K562 (cell line): ENCODE measurements around the gene YTHDF1. TPM values are rescaled to one million over a fixed set of nuclear protein-coding genes. Genes with fewer than 3 reads are reported as not detected.
"Not testable (repeated sequence)": the region's sequence is repeated elsewhere in the genome, so short reads cannot be mapped to it uniquely, and the experiment has no call there.

Source experiments
- ATAC-seq: fragments of 200-7000 bp; cut with Tn5 transposase; 3 replicates; pipeline ENCODE4 v1.9.1; 2020; ENCODE audit warnings: moderate library complexity
- BruUV-seq: library from RNA; stranded (reverse); fragments of 400-500 nt; replicated peaks from 2 replicates; lab custom pipeline; 2021; lab: Mats Ljungman, UMichigan
- CTCF ChIA-PET: fragments of 300-600 bp; formaldehyde crosslinking; extraction: SDS; loops from one replicate; lab custom pipeline; 2021; ENCODE audit warnings: low intra/inter-chr PET ratio; lab: Yijun Ruan, JAX
- POLR2A ChIA-PET: fragments of 300-600, 350-650 bp; sonication (Branson Sonifier 250); formaldehyde crosslinking; extraction: SDS; loops from one replicate; lab custom pipeline; 2021; ENCODE audit warnings: antibody characterized with exemption, inconsistent platforms; lab: Yijun Ruan, JAX
- DNase-seq, 4 experiments: peaks; one replicate each; pipeline versions ENCODE4 v3.0.0 to v3.0.0-alpha.2; 2011 to 2018; ENCODE audit warnings: low spot score in 3 of 4, mixed read lengths in 3 of 4; ENCODE audit errors: extremely low read depth in 1 of 4
- FAIRE-seq: peaks from 2 replicates; lab custom pipeline; 2011; peaks lifted over from hg19 to GRCh38; lab: Jason Lieb, UNC
- H2AFZ ChIP-seq: 2 replicates; pipeline ENCODE4 v1.6.0; 2011; ENCODE audit warnings: low read depth, low read length, control low read depth, inconsistent platforms
- H3K27ac ChIP-seq: fragments of 200-600 bp; 3 replicates; pipeline ENCODE4 v1.8.0; 2011; ENCODE audit warnings: low read depth, mild to moderate bottlenecking, control low read depth, inconsistent platforms, low read length, moderate library complexity, mixed read lengths; ENCODE audit errors: extremely low read depth
- H3K27me3 ChIP-seq, 2 experiments: fragments of 300-600 bp in 1 of 2; 2 replicates in 1 of 2; 3 replicates in 1 of 2; pipeline versions ENCODE4 v1.6.0 to v1.8.0; 2011; ENCODE audit warnings: inconsistent platforms in 2 of 2, low read length in 2 of 2, mild to moderate bottlenecking in 1 of 2, mixed read lengths in 1 of 2, moderate library complexity in 1 of 2; ENCODE audit not compliant: control insufficient read depth in 2 of 2, insufficient read depth in 2 of 2
- H3K36me3 ChIP-seq: fragments of 300-600 bp; 3 replicates; pipeline ENCODE4 v1.8.0; 2011; ENCODE audit warnings: mild to moderate bottlenecking, low read length, inconsistent platforms; ENCODE audit not compliant: control insufficient read depth, insufficient read depth
- H3K4me1 ChIP-seq, 2 experiments: fragments of 200-600 bp in 1 of 2; replicated peaks in 1 of 2; 2 replicates in 1 of 2; 3 replicates in 1 of 2; pipeline versions ENCODE4 v1.5.1 to v1.8.0; 2011; ENCODE audit warnings: inconsistent platforms in 2 of 2, low read length in 2 of 2, mild to moderate bottlenecking in 1 of 2, mixed read lengths in 1 of 2, moderate library complexity in 1 of 2; ENCODE audit not compliant: control insufficient read depth in 2 of 2, insufficient read depth in 2 of 2
- H3K4me2 ChIP-seq: 2 replicates; pipeline ENCODE4 v1.6.1; 2011; ENCODE audit warnings: low read length, control low read depth, inconsistent platforms, mixed read lengths; ENCODE audit not compliant: insufficient read depth
- H3K4me3 ChIP-seq: fragments of 200-600 bp; sonication (generic), shearing (Covaris generic); 2 replicates; pipeline ENCODE4 v1.5.1; 2016; ENCODE audit warnings: control low read depth, inconsistent platforms
- H3K79me2 ChIP-seq: fragments of 200-600 bp; 3 replicates; pipeline ENCODE4 v1.8.0; 2011; ENCODE audit warnings: low read length, inconsistent platforms; ENCODE audit not compliant: control insufficient read depth, insufficient read depth
- H3K9ac ChIP-seq, 2 experiments: 2 replicates each; pipeline versions ENCODE4 v1.6.0 to v1.6.1; 2011; ENCODE audit warnings: low read depth in 2 of 2, low read length in 2 of 2, control low read depth in 1 of 2, inconsistent platforms in 1 of 2, mild to moderate bottlenecking in 1 of 2, mixed read lengths in 1 of 2; ENCODE audit not compliant: insufficient read depth in 1 of 2
- H3K9me1 ChIP-seq: one replicate; pipeline ENCODE4 v1.6.0; 2011; ENCODE audit warnings: inconsistent platforms, mild to moderate bottlenecking, low read length, moderate library complexity; ENCODE audit not compliant: control insufficient read depth, insufficient read depth
- H3K9me3 ChIP-seq: replicated peaks from 2 replicates; pipeline ENCODE4 v1.5.1; 2011; ENCODE audit warnings: low read depth, low read length, inconsistent platforms; ENCODE audit not compliant: control insufficient read depth, insufficient read depth
- H4K20me1 ChIP-seq: replicated peaks from 2 replicates; pipeline ENCODE4 v1.6.1; 2011; ENCODE audit warnings: low read length, inconsistent platforms, mixed read lengths; ENCODE audit not compliant: control insufficient read depth, insufficient read depth
- BRF1 ChIP-seq: IDR thresholded peaks from 3 replicates; pipeline ENCODE4 v1.6.1; 2011; ENCODE audit warnings: borderline replicate concordance, mild to moderate bottlenecking; ENCODE audit not compliant: insufficient read length; ENCODE audit errors: extremely low read depth
- FOXA1 ChIP-seq: fragments of 450-650 bp; IDR thresholded peaks from 2 replicates; pipeline ENCODE4 v1.6.1; 2016; ENCODE audit warnings: mild to moderate bottlenecking, borderline replicate concordance
- GABPB1 ChIP-seq: sonication (generic); formaldehyde crosslinking; IDR thresholded peaks from 2 replicates; pipeline ENCODE4 v1.8.0; 2022; ENCODE audit warnings: mild to moderate bottlenecking, missing genetic modification reagents
- HMGN3 ChIP-seq: IDR thresholded peaks from 2 replicates; pipeline ENCODE4 v1.6.1; 2011; ENCODE audit warnings: borderline replicate concordance, low read depth, mild to moderate bottlenecking, mixed read lengths, low read length; ENCODE audit not compliant: insufficient read length; ENCODE audit errors: extremely low read depth
- NBN ChIP-seq: fragments of 450-650 bp; IDR thresholded peaks from 2 replicates; pipeline ENCODE4 v1.6.1; 2016; ENCODE audit warnings: low read depth, mild to moderate bottlenecking
- NCOA2 ChIP-seq, 2 experiments: fragments of 450-650 bp; IDR thresholded peaks; 2 replicates each; pipeline ENCODE4 v1.6.1; 2018; ENCODE audit warnings: mild to moderate bottlenecking in 2 of 2, moderate library complexity in 1 of 2; ENCODE audit not compliant: partially characterized antibody in 2 of 2
- SP2 ChIP-seq: IDR thresholded peaks from 2 replicates; pipeline ENCODE4 v1.6.1; 2011; ENCODE audit warnings: mild to moderate bottlenecking, low read depth, low read length, moderate library complexity; ENCODE audit not compliant: poor library complexity, severe bottlenecking; ENCODE audit errors: extremely low read depth
- ZC3H8 ChIP-seq: fragments of 450-650 bp; IDR thresholded peaks from 2 replicates; pipeline ENCODE4 v1.6.1; 2017
- WGBS: fragments of 100-300 bp; shearing (Covaris generic); methylation state at CpG from one replicate; pipeline ENCODE4 v1.1.6; 2016; ENCODE audit warnings: low coverage, mixed read lengths; ENCODE audit not compliant: insufficient coverage; ENCODE audit errors: missing lambda C conversion rate; 5-methylcytosine and 5-hydroxymethylcytosine counted together
- in situ Hi-C: fragments of 300-500 bp; cut with MboI; formaldehyde crosslinking; loops from 4 replicates; pipeline ENCODE4 v1.15.0; 2018; ENCODE audit warnings: inconsistent platforms, mixed read lengths
- intact Hi-C: fragments of 100-400 bp; cut with micrococcal nuclease; formaldehyde crosslinking; loops from 2 replicates; pipeline ENCODE4 v1.14.2; 2022
- polyA plus RNA-seq, 8 experiments: library from polyadenylated mRNA; depleted of rRNA in 4 of 8; stranded (reverse) in 5 of 8; unstranded in 3 of 8; fragments of >200 nt; fragmentation: Nextera tagmentation in 2 of 8; fragmentation: Illumina TruSeq in 1 of 8; extraction: Ambion mirVana in 2 of 8; extraction: Trizol in 1 of 8; gene quantifications; 2 replicates each; pipeline versions ENCODE4 v1.2.1 to v1.2.3, GENCODE V29; 2011 to 2014; ENCODE audit warnings: inconsistent platforms in 1 of 8, missing spikeins in 1 of 8
- total RNA-seq, 7 experiments: library from RNA; depleted of rRNA in 6 of 7; stranded (reverse); fragments of >200 nt in 6 of 7; fragmentation: Illumina TruSeq in 2 of 7; extraction: Trizol in 2 of 7; gene quantifications; 2 replicates each; pipeline versions ENCODE4 v1.2.1 to v1.2.3, GENCODE V29; 2011 to 2021; ENCODE audit warnings: low replicate concordance in 1 of 7

The YTHDF1 gene
- total and polyA plus RNA-seq, 9 of the 15 experiments (the other 6 are each of a cell fraction or from before 2014, with no cell fraction given): 10.1 to 42.4 (median 27.8) TPM

GRCh38 chr20:63221400-63222053 is 5.6 kb upstream of the YTHDF1 start:
- Histone ChIP-seq H3K27me3 (peaks cover 0 to 40% of the 10 kb centered on the region in 2 experiments; a peak in 3 of 5 replicates), H3K4me1 (peaks cover 4 to 35% of the 10 kb centered on the region in 2 experiments; a peak in 4 of 5 replicates)
- H3K9me1 ChIP-seq, H4K20me1 ChIP-seq, H3K9me3 ChIP-seq, H3K36me3 ChIP-seq, H3K4me2 ChIP-seq, H2AFZ ChIP-seq, H3K9ac ChIP-seq, in situ Hi-C loops, ATAC-seq, BruUV-seq, FAIRE-seq, DNase-seq, H3K79me2 ChIP-seq, H3K4me3 ChIP-seq, H3K27ac ChIP-seq, CTCF ChIA-PET: not testable (repeated sequence)
- POLR2A ChIA-PET: interaction anchor here (0.5 kb wide), 1 partner anchor 155 kb away, joined by 3 read pairs; no protein-coding TSS in a partner anchor
- 5% methylated on average over 12 of the region's 12 CpGs for WGBS
- intact Hi-C loops: loop anchor here (5.0 kb wide), 1 partner anchor 161 kb away; no protein-coding TSS in a partner anchor

GRCh38 chr20:63220696-63221399 is 4.9 kb upstream of the YTHDF1 start:
- no peak overlapping the region for H3K27ac ChIP-seq
- no peaks in the 10 kb centered on the region for H3K9me1 ChIP-seq
- intact Hi-C loops (loop anchor here (5.0 kb wide), 1 partner anchor 161 kb away; no protein-coding TSS in a partner anchor), in situ Hi-C loops (no loop called here)
- H3K9me3 ChIP-seq: no peaks in the 10 kb centered on the region
- no peak overlapping the region for H3K4me2 ChIP-seq
- H3K4me3 ChIP-seq: no peak overlapping the region
- WGBS: 5% methylated on average over 9 of the region's 9 CpGs
- CTCF ChIA-PET: no interaction called here
- peaks cover 0 to 40% of the 10 kb centered on the region in 2 experiments; a peak in 3 of 5 replicates for H3K27me3 ChIP-seq
- no peak for FAIRE-seq
- no peaks in the 10 kb centered on the region for H3K36me3 ChIP-seq
- no TSS peak for BruUV-seq
- no peaks in the 10 kb centered on the region for H4K20me1 ChIP-seq
- POLR2A ChIA-PET: interaction anchor here (0.5 kb wide), 1 partner anchor 156 kb away, joined by 3 read pairs; no protein-coding TSS in a partner anchor
- H2AFZ ChIP-seq: no peak overlapping the region
- TF ChIP-seq BRF1: no peak
- no peak for TF ChIP-seq SP2
- TF ChIP-seq NCOA2 (IDR thresholded peaks at IDR 0.05; ENCODE audit: partially characterized antibody in 2 of 2): no peak
- no peak for TF ChIP-seq GABPB1 (CRISPR knock-in tag)
- no peak for TF ChIP-seq NBN
- TF ChIP-seq ZC3H8: no peak
- no peak for TF ChIP-seq FOXA1
- TF ChIP-seq HMGN3: no peak
- DNase-seq: no peak
- H3K79me2 ChIP-seq: no peaks in the 10 kb centered on the region
- peaks cover 6 to 36% of the 10 kb centered on the region in 2 experiments; a peak in 4 of 5 replicates for H3K4me1 ChIP-seq
- no peak for ATAC-seq
- H3K9ac ChIP-seq: no peak overlapping the region
